ENCODE data around the gene MAML3.

DNA sequence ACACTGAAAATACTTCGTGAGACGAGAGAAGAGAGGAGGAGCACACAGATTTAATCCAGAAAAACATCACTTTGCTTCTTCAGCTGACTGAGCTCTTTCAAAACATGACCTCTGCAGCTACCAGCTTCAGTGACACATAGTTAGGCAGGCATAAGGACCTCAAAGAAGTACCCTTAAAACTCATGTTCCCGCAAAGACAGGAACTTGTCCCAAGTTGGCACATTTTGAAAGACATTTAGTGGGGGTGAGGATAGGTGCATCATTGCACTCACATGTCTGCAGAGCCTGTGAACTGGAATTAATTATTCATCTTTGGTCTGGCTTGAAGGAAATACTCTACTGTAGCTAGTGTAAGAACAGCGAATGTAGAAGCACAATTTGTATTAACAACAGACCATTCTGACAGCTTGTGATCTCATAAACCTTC is 266.6 kb downstream of the MAML3 start:
- TF ChIP-seq, protein P1, sequence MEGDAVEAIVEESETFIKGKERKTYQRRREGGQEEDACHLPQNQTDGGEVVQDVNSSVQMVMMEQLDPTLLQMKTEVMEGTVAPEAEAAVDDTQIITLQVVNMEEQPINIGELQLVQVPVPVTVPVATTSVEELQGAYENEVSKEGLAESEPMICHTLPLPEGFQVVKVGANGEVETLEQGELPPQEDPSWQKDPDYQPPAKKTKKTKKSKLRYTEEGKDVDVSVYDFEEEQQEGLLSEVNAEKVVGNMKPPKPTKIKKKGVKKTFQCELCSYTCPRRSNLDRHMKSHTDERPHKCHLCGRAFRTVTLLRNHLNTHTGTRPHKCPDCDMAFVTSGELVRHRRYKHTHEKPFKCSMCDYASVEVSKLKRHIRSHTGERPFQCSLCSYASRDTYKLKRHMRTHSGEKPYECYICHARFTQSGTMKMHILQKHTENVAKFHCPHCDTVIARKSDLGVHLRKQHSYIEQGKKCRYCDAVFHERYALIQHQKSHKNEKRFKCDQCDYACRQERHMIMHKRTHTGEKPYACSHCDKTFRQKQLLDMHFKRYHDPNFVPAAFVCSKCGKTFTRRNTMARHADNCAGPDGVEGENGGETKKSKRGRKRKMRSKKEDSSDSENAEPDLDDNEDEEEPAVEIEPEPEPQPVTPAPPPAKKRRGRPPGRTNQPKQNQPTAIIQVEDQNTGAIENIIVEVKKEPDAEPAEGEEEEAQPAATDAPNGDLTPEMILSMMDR (IDR thresholded peaks at IDR 0.05; ENCODE audit: poor library complexity), result no peak
- TF ChIP-seq EZH2 (IDR thresholded peaks at IDR 0.05; ENCODE audit: borderline replicate concordance), result no peak

Measured in hepatocyte (in vitro differentiated cells).